GM12878 (cell line): ENCODE measurements around the gene OOEP. TPM values are rescaled to one million over a fixed set of nuclear protein-coding genes. Genes with fewer than 3 reads are reported as not detected.

Source experiments
- ATAC-seq: fragments of 200-7000 bp; cut with Tn5 transposase; 3 replicates; pipeline ENCODE4 v1.9.1; 2020; ENCODE audit warnings: mild to moderate bottlenecking, moderate library complexity
- BruUV-seq: library from RNA; stranded (reverse); fragments of 400-500 nt; replicated peaks from 2 replicates; lab custom pipeline; 2021; lab: Mats Ljungman, UMichigan
- CTCF ChIA-PET: fragments of 300-600 bp; sonication (Branson Sonifier 250); formaldehyde crosslinking; extraction: SDS; loops from one replicate; lab custom pipeline; 2021; ENCODE audit warnings: inconsistent platforms; lab: Yijun Ruan, JAX
- POLR2A ChIA-PET: fragments of 350-600 bp; formaldehyde crosslinking; extraction: SDS; loops from one replicate; lab custom pipeline; 2021; ENCODE audit warnings: inconsistent platforms; lab: Charles Lee
- RAD21 ChIA-PET: fragments of 300-600 bp; sonication (Branson Sonifier 250); formaldehyde crosslinking; loops from one replicate; lab custom pipeline; 2023; ENCODE audit warnings: antibody characterized with exemption; ENCODE audit not compliant: unreplicated experiment; lab: Charles Lee
- SMC1A ChIA-PET: fragments of 300-600 bp; sonication (Branson Sonifier 250); formaldehyde crosslinking; loops from one replicate; lab custom pipeline; 2023; ENCODE audit not compliant: unreplicated experiment, uncharacterized antibody; lab: Charles Lee
- DNase-seq: peaks from one replicate; pipeline ENCODE4 v3.0.0-alpha.2; 2011; ENCODE audit warnings: low read depth, low spot score
- FAIRE-seq: peaks from 3 replicates; lab custom pipeline; 2011; peaks lifted over from hg19 to GRCh38; lab: Jason Lieb, UNC
- H2AFZ ChIP-seq: 2 replicates; pipeline ENCODE4 v1.6.0; 2011; ENCODE audit warnings: low read depth, low read length, control low read depth; ENCODE audit not compliant: control insufficient read depth
- H3K27ac ChIP-seq: 2 replicates; pipeline ENCODE4 v1.5.1; 2011; ENCODE audit warnings: control low read depth; ENCODE audit not compliant: control insufficient read depth, insufficient read depth
- H3K27me3 ChIP-seq, 2 experiments: replicated peaks in 1 of 2; 2 replicates each; pipeline versions ENCODE4 v1.6.0 to v1.6.1; 2011; ENCODE audit warnings: low read length in 1 of 2; ENCODE audit not compliant: control insufficient read depth in 2 of 2, insufficient read depth in 2 of 2
- H3K36me3 ChIP-seq, 2 experiments: 2 replicates each; pipeline ENCODE4 v1.5.1; 2011; ENCODE audit warnings: low read length in 1 of 2; ENCODE audit not compliant: control insufficient read depth in 2 of 2, insufficient read depth in 2 of 2
- H3K4me1 ChIP-seq: 2 replicates; pipeline ENCODE4 v1.6.1; 2011; ENCODE audit warnings: mild to moderate bottlenecking, low read length, moderate library complexity, mixed read lengths; ENCODE audit not compliant: control insufficient read depth, insufficient read depth
- H3K4me2 ChIP-seq: 2 replicates; pipeline ENCODE4 v1.6.0; 2011; ENCODE audit warnings: control low read depth; ENCODE audit not compliant: control insufficient read depth, insufficient read depth
- H3K4me3 ChIP-seq: fragments of 200-600 bp; sonication (generic); 2 replicates; pipeline ENCODE4 v1.5.1; 2016
- H3K79me2 ChIP-seq: 2 replicates; pipeline ENCODE4 v1.6.0; 2011; ENCODE audit warnings: low read length; ENCODE audit not compliant: control insufficient read depth, insufficient read depth
- H3K9ac ChIP-seq: 2 replicates; pipeline ENCODE4 v1.8.0; 2011; ENCODE audit warnings: low read length, control low read depth, mixed read lengths; ENCODE audit not compliant: control insufficient read depth, insufficient read depth
- H3K9me3 ChIP-seq: replicated peaks from 3 replicates; pipeline ENCODE4 v1.5.1; 2011; ENCODE audit warnings: mild to moderate bottlenecking, low read length; ENCODE audit not compliant: control insufficient read depth, insufficient read depth
- H4K20me1 ChIP-seq: 2 replicates; pipeline ENCODE4 v1.6.0; 2011; ENCODE audit not compliant: control insufficient read depth, insufficient read depth
- STAT1 ChIP-seq: fragments of 450-650 bp; conservative IDR thresholded peaks from 2 replicates; pipeline ENCODE4 v1.6.1; 2014; ENCODE audit warnings: antibody characterized with exemption, mild to moderate bottlenecking
- STAT3 ChIP-seq: IDR thresholded peaks from 2 replicates; pipeline ENCODE4 v1.6.1; 2011; ENCODE audit warnings: low read depth, low read length, improper control_type of control experiment
- WGBS: methylation state at CpG from one replicate; pipeline ENCODE4 v1.1.6; 2016; ENCODE audit warnings: low lambda C conversion rate; ENCODE audit not compliant: insufficient replicate concordance, insufficient coverage; ENCODE audit errors: missing lambda C conversion rate; 5-methylcytosine and 5-hydroxymethylcytosine counted together
- in situ Hi-C: fragments of 300-500 bp; cut with MboI; formaldehyde crosslinking; loops from 9 replicates; pipeline ENCODE4 v1.14.3; 2018; ENCODE audit warnings: mixed read lengths
- intact Hi-C: fragments of 100-400 bp; cut with micrococcal nuclease; formaldehyde crosslinking; loops from one replicate; pipeline ENCODE4 v1.14.2; 2022; ENCODE audit not compliant: unreplicated experiment
- polyA plus RNA-seq, 11 experiments: library from polyadenylated mRNA; depleted of rRNA in 4 of 11; unstranded in 6 of 11; stranded (reverse) in 5 of 11; fragments of >200 nt; fragmentation: Nextera tagmentation in 4 of 11; fragmentation: Illumina TruSeq in 1 of 11; extraction: Ambion mirVana in 4 of 11; extraction: Trizol in 1 of 11; gene quantifications; 1 replicate in 1 of 11; 2 replicates in 10 of 11; pipeline versions ENCODE4 v1.2.1 to v1.2.3, GENCODE V29; 2011 to 2016; ENCODE audit warnings: inconsistent platforms in 2 of 11, missing spikeins in 2 of 11, low read depth in 1 of 11
- total RNA-seq, 4 experiments: library from RNA; depleted of rRNA in 3 of 4; stranded (reverse); fragments of >200 nt in 3 of 4; fragmentation: Illumina TruSeq in 1 of 4; extraction: Trizol in 1 of 4; gene quantifications; 2 replicates each; pipeline versions ENCODE4 v1.2.1 to v1.2.3, GENCODE V29; 2013 to 2021

The OOEP gene
- total and polyA plus RNA-seq, 10 of the 15 experiments (the other 5 are each of a cell fraction or from before 2014, with no cell fraction given) = 0.08 TPM; not detected in 9

- no TSS peak for BruUV-seq
- ChIA-PET POLR2A (no interaction called here), RAD21 (interaction anchor here (0.6 kb wide), 1 partner anchor 26 kb away, joined by 3 read pairs; no protein-coding TSS in a partner anchor), SMC1A (interaction anchor here (0.6 kb wide), 1 partner anchor 783 kb away, joined by 3 read pairs; no protein-coding TSS in a partner anchor), CTCF (no interaction called here)
- Histone ChIP-seq H3K36me3 (no peaks in the 10 kb centered on the region), H3K4me1 (no peaks in the 10 kb centered on the region), H4K20me1 (no peaks in the 10 kb centered on the region), H3K4me2 (no peak overlapping the region), H3K9me3 (no peaks in the 10 kb centered on the region; the same call in 2 of the 3 replicates), H3K4me3 (no peak overlapping the region), H3K27ac (no peak overlapping the region), H3K27me3 (0 out of 4 replicates have a peak, but pooled peaks cover 0 to 3% of the 10 kb centered on the region in 2 experiments), H3K9ac (no peak overlapping the region), H3K79me2 (no peaks in the 10 kb centered on the region), H2AFZ (no peak overlapping the region)
- in situ Hi-C loops = no loop called here
- FAIRE-seq (no peak), ATAC-seq (no peak)
- WGBS = 60% methylated on average over 10 of the region's 10 CpGs
- no peak for TF ChIP-seq STAT1
- TF ChIP-seq, all 136 proteins: peak for 0
- no peak for DNase-seq
- intact Hi-C loops = no loop called here
Measured at GRCh38 chr6:73372516-73372915, 2.8 kb upstream of the OOEP start.

- no peak overlapping the region for H2AFZ ChIP-seq
- no peak for ATAC-seq
- in situ Hi-C loops (no loop called here), intact Hi-C loops (no loop called here)
- no peaks in the 10 kb centered on the region for H3K4me1 ChIP-seq
- POLR2A ChIA-PET = no interaction called here
- no peaks in the 10 kb centered on the region for H4K20me1 ChIP-seq
- H3K4me3 ChIP-seq = no peak overlapping the region
- DNase-seq = no peak
- no peaks in the 10 kb centered on the region for H3K36me3 ChIP-seq
- no peak overlapping the region for H3K9ac ChIP-seq
- TF ChIP-seq STAT3 = no peak
- CTCF ChIA-PET = no interaction called here
- 86% methylated on average over 4 of the region's 4 CpGs for WGBS
- H3K27ac ChIP-seq = no peak overlapping the region
- no peak for FAIRE-seq
- BruUV-seq = no TSS peak
- H3K79me2 ChIP-seq = no peaks in the 10 kb centered on the region
- RAD21 ChIA-PET = interaction anchor here (0.6 kb wide), 1 partner anchor 27 kb away, joined by 3 read pairs; no protein-coding TSS in a partner anchor
- SMC1A ChIA-PET = interaction anchor here (0.6 kb wide), 1 partner anchor 782 kb away, joined by 3 read pairs; no protein-coding TSS in a partner anchor
- H3K9me3 ChIP-seq = no peaks in the 10 kb centered on the region; the same call in 2 of the 3 replicates
- 0 out of 4 replicates have a peak, but pooled peaks cover 0 to 3% of the 10 kb centered on the region in 2 experiments for H3K27me3 ChIP-seq
- no peak overlapping the region for H3K4me2 ChIP-seq
Measured at GRCh38 chr6:73371984-73372383, 2.3 kb upstream of the OOEP start.
